WTC11 (cell line): ENCODE results near the gene ZMAT2. TPM values are rescaled to one million over a fixed set of nuclear protein-coding genes. Genes with fewer than 3 reads are reported as not detected.

Experiments
- AR ChIP-seq: fragments of 250-450 bp; sonication (Bioruptor Pico); IDR thresholded peaks from 2 replicates; pipeline ENCODE4 v1.9.0; 2021; ENCODE audit warnings: mild to moderate bottlenecking
- ARID4B ChIP-seq: sonication (generic); formaldehyde crosslinking; IDR thresholded peaks from 2 replicates; pipeline ENCODE4 v1.8.0; 2023; ENCODE audit warnings: missing genetic modification reagents, mild to moderate bottlenecking, borderline replicate concordance
- ATF6 ChIP-seq: sonication (generic); formaldehyde crosslinking; IDR thresholded peaks from 2 replicates; pipeline ENCODE4 v1.8.1; 2023; ENCODE audit warnings: mild to moderate bottlenecking, missing genetic modification reagents
- ELF4 ChIP-seq: sonication (generic); formaldehyde crosslinking; IDR thresholded peaks from 2 replicates; pipeline ENCODE4 v1.8.1; 2022; ENCODE audit warnings: low read depth, mild to moderate bottlenecking, moderate library complexity, missing genetic modification reagents
- GABPB1 ChIP-seq: sonication (generic); formaldehyde crosslinking; IDR thresholded peaks from 2 replicates; pipeline ENCODE4 v1.8.1; 2023; ENCODE audit warnings: mild to moderate bottlenecking, missing genetic modification reagents
- GRHL2 ChIP-seq: fragments of 250-450 bp; sonication (Bioruptor Pico); IDR thresholded peaks from 2 replicates; pipeline ENCODE4 v1.8.0; 2022; ENCODE audit warnings: mild to moderate bottlenecking, moderate library complexity; ENCODE audit not compliant: insufficient replicate concordance, severe bottlenecking
- IRF1 ChIP-seq: sonication (generic); formaldehyde crosslinking; IDR thresholded peaks from 2 replicates; pipeline ENCODE4 v1.8.0; 2023; ENCODE audit warnings: missing genetic modification reagents
- IRF2 ChIP-seq: sonication (generic); formaldehyde crosslinking; IDR thresholded peaks from 2 replicates; pipeline ENCODE4 v1.8.0; 2022; ENCODE audit warnings: low read depth, missing genetic modification reagents, borderline replicate concordance
- KAT7 ChIP-seq: sonication (generic); formaldehyde crosslinking; IDR thresholded peaks from 2 replicates; pipeline ENCODE4 v1.8.1; 2023; ENCODE audit warnings: missing genetic modification reagents, mild to moderate bottlenecking, borderline replicate concordance
- MAX ChIP-seq: sonication (generic); formaldehyde crosslinking; IDR thresholded peaks from 2 replicates; pipeline ENCODE4 v1.8.0; 2022; ENCODE audit warnings: mild to moderate bottlenecking, missing genetic modification reagents
- MLX ChIP-seq: sonication (generic); formaldehyde crosslinking; IDR thresholded peaks from 2 replicates; pipeline ENCODE4 v1.8.1; 2023; ENCODE audit warnings: mild to moderate bottlenecking, missing genetic modification reagents, moderate library complexity
- OVOL2 ChIP-seq: fragments of 250-450 bp; sonication (Bioruptor Pico); IDR thresholded peaks from 2 replicates; pipeline ENCODE4 v1.9.0; 2021; ENCODE audit warnings: mild to moderate bottlenecking, borderline replicate concordance
- PRDM15 ChIP-seq: sonication (generic); formaldehyde crosslinking; IDR thresholded peaks from 2 replicates; pipeline ENCODE4 v1.8.0; 2022; ENCODE audit warnings: missing genetic modification reagents
- RORB ChIP-seq: fragments of 250-450 bp; sonication (Bioruptor Pico); IDR thresholded peaks from 2 replicates; pipeline ENCODE4 v1.9.0; 2021; ENCODE audit warnings: mild to moderate bottlenecking
- SMAD3 ChIP-seq: sonication (generic); formaldehyde crosslinking; IDR thresholded peaks from 2 replicates; pipeline ENCODE4 v1.8.0; 2022; ENCODE audit warnings: missing genetic modification reagents, mild to moderate bottlenecking, borderline replicate concordance
- ZBTB43 ChIP-seq: sonication (generic); formaldehyde crosslinking; IDR thresholded peaks from 2 replicates; pipeline ENCODE4 v1.8.1; 2023; ENCODE audit warnings: mild to moderate bottlenecking, missing genetic modification reagents
- ZNF219 ChIP-seq: sonication (generic); formaldehyde crosslinking; IDR thresholded peaks from 2 replicates; pipeline ENCODE4 v1.8.0; 2023; ENCODE audit warnings: missing genetic modification reagents, mild to moderate bottlenecking, borderline replicate concordance
- ZNF671 ChIP-seq: fragments of 250-450 bp; sonication (Bioruptor Pico); IDR thresholded peaks from 2 replicates; pipeline ENCODE4 v1.8.0; 2021; ENCODE audit warnings: mild to moderate bottlenecking
- ZSCAN18 ChIP-seq: fragments of 250-450 bp; sonication (Bioruptor Pico); IDR thresholded peaks from 2 replicates; pipeline ENCODE4 v2.1.2; 2022; ENCODE audit warnings: mild to moderate bottlenecking, moderate library complexity
- total RNA-seq: library from RNA; stranded (reverse); gene quantifications from 3 replicates; pipeline ENCODE4 v1.2.3, GENCODE V29; 2021

ZMAT2 gene
- total RNA-seq, 1 experiment from 2014 or later, result 57.2 TPM

- TF ChIP-seq GRHL2 (no peak), IRF2 (no peak), OVOL2 (CRISPR knock-in tag) (no peak), KAT7 (CRISPR knock-in tag) (0 out of 2 replicates have a peak, but pooled peaks have one; percentile 57), ZSCAN18 (no peak), ELF4 (CRISPR knock-in tag) (no peak), IRF1 (CRISPR knock-in tag) (no peak), GABPB1 (CRISPR knock-in tag) (peak; percentile 35), MAX (peak; percentile 82), RORB (no peak), PRDM15 (CRISPR knock-in tag) (no peak), ZNF219 (CRISPR knock-in tag) (no peak), MLX (CRISPR knock-in tag) (0 out of 2 replicates have a peak, but pooled peaks have one; percentile 4), ZNF671 (CRISPR knock-in tag) (no peak), ATF6 (CRISPR knock-in tag) (no peak), ZBTB43 (CRISPR knock-in tag) (no peak), AR (CRISPR knock-in tag) (no peak), SMAD3 (CRISPR knock-in tag) (0 out of 2 replicates have a peak, but pooled peaks have one; percentile 12), ARID4B (CRISPR knock-in tag) (peak; percentile 84)
These were observed 35.7 kb upstream of the ZMAT2 start, which contains the start of gene WDR55 (continued) for GRCh38 chr5:140664359-140665119.
